H9 (cell line): Measurements from ENCODE around the gene TTLL9. TPM values are rescaled to one million over a fixed set of nuclear protein-coding genes. Genes with fewer than 3 reads are reported as not detected.

Source experiments
- DNase-seq: peaks from one replicate; pipeline ENCODE4 v3.0.0-alpha.2; 2017
- H2AFZ ChIP-seq: one replicate; pipeline ENCODE4 v1.6.1; 2013; ENCODE audit warnings: mild to moderate bottlenecking, low read length, control low read depth, moderate library complexity
- H2AK5ac ChIP-seq: 2 replicates; pipeline ENCODE4 v1.6.1; 2013; ENCODE audit warnings: low read length, control low read depth, mixed read lengths; ENCODE audit not compliant: insufficient read length
- H2BK120ac ChIP-seq: one replicate; pipeline ENCODE4 v1.6.1; 2013; ENCODE audit warnings: low read depth, mild to moderate bottlenecking, low read length, control low read depth, inconsistent platforms; ENCODE audit not compliant: poor library complexity, severe bottlenecking
- H2BK12ac ChIP-seq: 2 replicates; pipeline ENCODE4 v1.6.1; 2013; ENCODE audit warnings: low read length, control low read depth, mixed read lengths, low read depth; ENCODE audit not compliant: insufficient read length
- H2BK15ac ChIP-seq: 2 replicates; pipeline ENCODE4 v1.6.1; 2013; ENCODE audit warnings: low read depth, low read length, control low read depth
- H2BK20ac ChIP-seq: one replicate; pipeline ENCODE4 v1.6.1; 2013; ENCODE audit warnings: low read depth, mild to moderate bottlenecking, low read length, control low read depth, inconsistent platforms; ENCODE audit not compliant: poor library complexity, severe bottlenecking
- H2BK5ac ChIP-seq: 2 replicates; pipeline ENCODE4 v1.6.1; 2013; ENCODE audit warnings: low read length, control low read depth, mixed read lengths; ENCODE audit not compliant: insufficient read length
- H3K14ac ChIP-seq: 2 replicates; pipeline ENCODE4 v1.6.1; 2013; ENCODE audit warnings: low read length, control low read depth; ENCODE audit not compliant: insufficient read depth
- H3K18ac ChIP-seq: 2 replicates; pipeline ENCODE4 v1.6.1; 2013; ENCODE audit warnings: low read depth, mild to moderate bottlenecking, mixed read lengths, low read length, control low read depth; ENCODE audit not compliant: insufficient read length
- H3K23ac ChIP-seq: 2 replicates; pipeline ENCODE4 v1.6.1; 2013; ENCODE audit warnings: low read length, control low read depth, mixed read lengths, low read depth; ENCODE audit not compliant: insufficient read length
- H3K23me2 ChIP-seq: 2 replicates; pipeline ENCODE4 v1.6.1; 2013; ENCODE audit warnings: low read depth, mild to moderate bottlenecking, mixed read lengths, low read length, control low read depth; ENCODE audit not compliant: insufficient read length, poor library complexity, severe bottlenecking
- H3K27ac ChIP-seq: 2 replicates; pipeline ENCODE4 v1.5.1; 2013; ENCODE audit warnings: low read length, control low read depth, mixed read lengths, low read depth; ENCODE audit not compliant: insufficient read length
- H3K27me3 ChIP-seq: 2 replicates; pipeline ENCODE4 v1.6.1; 2013; ENCODE audit warnings: low read length, control low read depth, inconsistent platforms; ENCODE audit not compliant: insufficient read depth
- H3K4ac ChIP-seq: 2 replicates; pipeline ENCODE4 v1.6.1; 2013; ENCODE audit warnings: low read depth, mild to moderate bottlenecking, control low read depth, inconsistent platforms, low read length, moderate library complexity
- H3K4me1 ChIP-seq: 2 replicates; pipeline ENCODE4 v1.6.1; 2013; ENCODE audit warnings: low read length, control low read depth, inconsistent platforms; ENCODE audit not compliant: insufficient read depth
- H3K4me2 ChIP-seq: 2 replicates; pipeline ENCODE4 v1.6.1; 2013; ENCODE audit warnings: low read length, control low read depth, mixed read lengths; ENCODE audit not compliant: insufficient read length, insufficient read depth
- H3K56ac ChIP-seq: 2 replicates; pipeline ENCODE4 v1.6.1; 2013; ENCODE audit warnings: low read depth, mild to moderate bottlenecking, mixed read lengths, low read length, control low read depth; ENCODE audit not compliant: insufficient read length
- H3K79me1 ChIP-seq: 2 replicates; pipeline ENCODE4 v1.6.1; 2013; ENCODE audit warnings: low read depth, mild to moderate bottlenecking, moderate library complexity, low read length, control low read depth, inconsistent platforms; ENCODE audit not compliant: insufficient read depth, poor library complexity, severe bottlenecking
- H3K79me2 ChIP-seq: 2 replicates; pipeline ENCODE4 v1.6.1; 2013; ENCODE audit warnings: low read length, control low read depth, inconsistent platforms; ENCODE audit not compliant: insufficient read depth
- H3K9ac ChIP-seq: 2 replicates; pipeline ENCODE4 v1.6.1; 2013; ENCODE audit warnings: low read length, control low read depth, mixed read lengths; ENCODE audit not compliant: insufficient read length; ENCODE audit errors: extremely low read depth
- H3K9me3 ChIP-seq: one replicate; pipeline ENCODE4 v1.6.1; 2013; ENCODE audit warnings: low read depth, low read length, inconsistent platforms; ENCODE audit not compliant: control insufficient read depth
- H3T11ph ChIP-seq: one replicate; pipeline ENCODE4 v1.6.1; 2013; ENCODE audit warnings: mild to moderate bottlenecking, low read length, control low read depth, inconsistent platforms
- H4K20me1 ChIP-seq: one replicate; pipeline ENCODE4 v1.6.1; 2013; ENCODE audit not compliant: control insufficient read depth, insufficient read length, insufficient read depth
- H4K5ac ChIP-seq: 2 replicates; pipeline ENCODE4 v1.6.1; 2013; ENCODE audit warnings: low read depth, mild to moderate bottlenecking, mixed read lengths, low read length, control low read depth; ENCODE audit not compliant: insufficient read length
- H4K8ac ChIP-seq: replicated peaks from 2 replicates; pipeline ENCODE4 v1.6.1; 2013; ENCODE audit warnings: low read length, control low read depth, mixed read lengths, low read depth; ENCODE audit not compliant: insufficient read length
- H4K91ac ChIP-seq: 2 replicates; pipeline ENCODE4 v1.6.1; 2013; ENCODE audit warnings: low read depth, mild to moderate bottlenecking, moderate library complexity, mixed read lengths, low read length, control low read depth; ENCODE audit not compliant: insufficient read length
- H3K27ac Mint-ChIP-seq, 3 experiments: 2 replicates in 2 of 3; 3 replicates in 1 of 3; pipeline ENCODE4 v1.8.0; 2020 to 2021; ENCODE audit warnings: mixed read lengths in 3 of 3, mild to moderate bottlenecking in 1 of 3, moderate library complexity in 1 of 3
- H3K27me3 Mint-ChIP-seq: 2 replicates; pipeline ENCODE4 v1.8.0; 2021; ENCODE audit warnings: low read depth, mild to moderate bottlenecking, moderate library complexity, mixed read lengths
- H3K36me3 Mint-ChIP-seq, 3 experiments: 2 replicates in 2 of 3; 3 replicates in 1 of 3; pipeline ENCODE4 v1.8.0; 2020 to 2021; ENCODE audit warnings: low read depth in 3 of 3, mixed read lengths in 3 of 3; ENCODE audit not compliant: insufficient read depth in 1 of 3
- H3K4me1 Mint-ChIP-seq, 2 experiments: 2 replicates each; pipeline ENCODE4 v1.8.0; 2020; ENCODE audit warnings: mixed read lengths in 2 of 2
- H3K4me3 Mint-ChIP-seq, 2 experiments: 2 replicates in 1 of 2; 3 replicates in 1 of 2; pipeline ENCODE4 v1.8.0; 2020 to 2021; ENCODE audit warnings: mild to moderate bottlenecking in 2 of 2, mixed read lengths in 2 of 2, moderate library complexity in 1 of 2
- H3K9me3 Mint-ChIP-seq, 2 experiments: 2 replicates in 1 of 2; 3 replicates in 1 of 2; pipeline ENCODE4 v1.8.0; 2020; ENCODE audit warnings: mild to moderate bottlenecking in 2 of 2, mixed read lengths in 2 of 2, moderate library complexity in 1 of 2
- WGBS: extraction: QIAGEN DNeasy Blood & Tissue Kit; methylation state at CpG from one replicate; pipeline ENCODE4 v1.1.7; 2013; ENCODE audit warnings: missing lambda C conversion rate, low lambda C conversion rate, mixed read lengths; ENCODE audit not compliant: insufficient read length; ENCODE audit errors: extremely low coverage; 5-methylcytosine and 5-hydroxymethylcytosine counted together
- total RNA-seq: library from RNA; stranded (reverse); gene quantifications from 2 replicates; pipeline ENCODE4 v1.2.1, GENCODE V29; 2021
- TF ChIP-seq, protein P1 (sequence below): fragments of 200-600 bp; sonication (generic); conservative IDR thresholded peaks from 3 replicates; pipeline ENCODE4 v1.8.0; 2021; ENCODE audit warnings: antibody characterized with exemption, mild to moderate bottlenecking

Gene TTLL9
- total RNA-seq, 1 experiment from 2014 or later, result 0.20 TPM

DNA sequence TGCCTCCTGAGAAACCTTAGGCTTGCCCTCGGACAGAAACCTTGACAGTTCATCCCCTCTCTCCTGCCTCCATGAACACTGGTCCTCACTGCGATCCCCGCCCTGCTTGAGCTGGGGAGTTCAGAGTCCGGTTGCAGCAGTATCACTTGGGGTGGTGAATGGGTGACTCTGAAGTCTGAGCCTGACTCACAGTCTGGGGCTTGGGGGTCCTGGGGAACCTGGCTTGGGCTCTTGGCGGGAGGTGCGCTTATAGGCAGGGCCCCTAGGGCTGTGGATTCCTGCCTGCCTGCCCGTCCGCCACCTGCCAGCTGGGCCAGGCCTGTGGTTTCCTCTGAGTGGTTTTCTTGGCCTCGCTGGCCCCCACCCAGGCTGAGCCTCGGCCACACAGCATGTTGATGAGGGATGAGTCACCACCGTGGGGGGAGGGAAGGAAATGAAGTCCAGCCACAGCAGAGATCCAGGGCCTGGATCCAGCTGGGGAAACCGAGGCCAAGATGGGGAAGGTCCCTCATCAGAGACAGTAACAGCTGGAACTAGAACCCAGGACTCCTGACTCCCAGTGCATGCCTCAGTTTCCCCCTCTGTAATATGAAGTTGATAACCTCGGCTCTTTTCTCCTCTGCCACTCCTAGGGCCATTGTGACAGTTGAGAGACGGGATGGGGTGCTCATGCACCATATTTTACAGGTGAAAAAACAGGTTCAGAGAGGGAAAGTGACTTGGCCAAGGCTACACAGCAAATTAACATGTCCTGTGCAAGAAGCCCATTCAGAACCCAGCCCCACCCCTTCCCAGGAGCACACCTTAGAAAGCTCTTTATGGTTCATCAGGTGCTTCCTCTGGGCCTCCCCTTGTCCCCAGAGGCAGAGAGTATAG is 34.2 kb upstream of the TTLL9 start:
- H4K91ac ChIP-seq, result no peak overlapping the region
- peaks cover 20 to 21% of the 10 kb centered on the region in 2 experiments for H3K4me1 Mint-ChIP-seq

More for the DNA sequence above, 34.2 kb upstream of the TTLL9 start:
- Histone ChIP-seq H3K23me2 (no peaks in the 10 kb centered on the region), H2BK15ac (no peak overlapping the region), H3K4ac (no peak overlapping the region), H4K5ac (no peak overlapping the region), H3K27ac (no peak overlapping the region), H3K4me2 (no peak overlapping the region), H3K79me2 (no peaks in the 10 kb centered on the region), H3K18ac (no peak overlapping the region), H3K27me3 (no peaks in the 10 kb centered on the region), H3K9me3 (no peaks in the 10 kb centered on the region), H3K79me1 (no peaks in the 10 kb centered on the region), H2BK120ac (no peak overlapping the region), H3K4me1 (no peaks in the 10 kb centered on the region; the same call in 1 of the 2 replicates), H2AFZ (no peak overlapping the region), H3T11ph (no peak overlapping the region), H2BK20ac (no peak overlapping the region), H3K23ac (no peak overlapping the region), H3K9ac (no peak overlapping the region), H4K20me1 (no peaks in the 10 kb centered on the region), H3K14ac (no peak overlapping the region), H4K8ac (no peak overlapping the region), H2AK5ac (no peak overlapping the region), H2BK12ac (no peak overlapping the region), H2BK5ac (no peak overlapping the region), H3K56ac (no peak overlapping the region)
- no CpG with 5 or more reads among the region's 14 CpGs for WGBS
- Mint-ChIP-seq H3K36me3 (no peaks in the 10 kb centered on the region), H3K4me3 (no peak overlapping the region), H3K9me3 (no peaks in the 10 kb centered on the region), H3K27ac (peak overlapping the region in 1 of 3 experiments; percentile 40; a peak in 1 of 7 replicates), H3K27me3 (peaks cover 2% of the 10 kb centered on the region)
- no peak for DNase-seq
- TF ChIP-seq, protein P1, sequence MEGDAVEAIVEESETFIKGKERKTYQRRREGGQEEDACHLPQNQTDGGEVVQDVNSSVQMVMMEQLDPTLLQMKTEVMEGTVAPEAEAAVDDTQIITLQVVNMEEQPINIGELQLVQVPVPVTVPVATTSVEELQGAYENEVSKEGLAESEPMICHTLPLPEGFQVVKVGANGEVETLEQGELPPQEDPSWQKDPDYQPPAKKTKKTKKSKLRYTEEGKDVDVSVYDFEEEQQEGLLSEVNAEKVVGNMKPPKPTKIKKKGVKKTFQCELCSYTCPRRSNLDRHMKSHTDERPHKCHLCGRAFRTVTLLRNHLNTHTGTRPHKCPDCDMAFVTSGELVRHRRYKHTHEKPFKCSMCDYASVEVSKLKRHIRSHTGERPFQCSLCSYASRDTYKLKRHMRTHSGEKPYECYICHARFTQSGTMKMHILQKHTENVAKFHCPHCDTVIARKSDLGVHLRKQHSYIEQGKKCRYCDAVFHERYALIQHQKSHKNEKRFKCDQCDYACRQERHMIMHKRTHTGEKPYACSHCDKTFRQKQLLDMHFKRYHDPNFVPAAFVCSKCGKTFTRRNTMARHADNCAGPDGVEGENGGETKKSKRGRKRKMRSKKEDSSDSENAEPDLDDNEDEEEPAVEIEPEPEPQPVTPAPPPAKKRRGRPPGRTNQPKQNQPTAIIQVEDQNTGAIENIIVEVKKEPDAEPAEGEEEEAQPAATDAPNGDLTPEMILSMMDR, result no peak
